ENCODE measurements around the gene FUT6.

FUT6 gene

DNA sequence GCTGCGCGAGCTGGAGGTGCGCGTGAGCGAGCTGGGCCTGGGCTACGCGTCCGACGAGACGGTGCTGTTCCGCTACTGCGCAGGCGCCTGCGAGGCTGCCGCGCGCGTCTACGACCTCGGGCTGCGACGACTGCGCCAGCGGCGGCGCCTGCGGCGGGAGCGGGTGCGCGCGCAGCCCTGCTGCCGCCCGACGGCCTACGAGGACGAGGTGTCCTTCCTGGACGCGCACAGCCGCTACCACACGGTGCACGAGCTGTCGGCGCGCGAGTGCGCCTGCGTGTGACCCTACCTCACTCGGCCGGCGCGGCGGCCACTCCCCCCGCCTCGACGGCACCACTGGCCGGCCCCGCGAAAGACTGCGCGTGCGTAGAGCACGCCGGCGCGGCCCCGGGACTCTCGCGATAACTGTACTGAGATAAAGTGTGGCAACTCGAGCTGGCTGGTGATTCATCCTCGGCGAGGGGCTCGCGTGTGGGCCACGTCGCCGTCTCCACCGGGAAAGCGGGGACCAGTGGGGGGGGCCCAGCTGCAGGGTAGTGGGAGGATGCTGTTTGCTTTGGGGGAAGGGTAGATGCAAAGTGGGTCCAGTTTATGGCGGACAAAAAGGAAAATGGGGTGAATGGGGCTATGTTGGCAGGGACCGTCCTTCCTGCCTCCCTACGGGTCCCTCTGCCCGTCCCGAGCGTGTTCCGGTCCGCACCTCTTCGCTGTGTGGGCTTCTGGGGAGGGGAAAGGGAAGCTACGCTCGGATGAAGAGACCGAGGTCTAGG, 11.4 kb downstream of the FUT6 start:
- peak; percentile 84 to 93 for DNase-seq (ENCODE audit: low read depth in 2 of 2)

DNA sequence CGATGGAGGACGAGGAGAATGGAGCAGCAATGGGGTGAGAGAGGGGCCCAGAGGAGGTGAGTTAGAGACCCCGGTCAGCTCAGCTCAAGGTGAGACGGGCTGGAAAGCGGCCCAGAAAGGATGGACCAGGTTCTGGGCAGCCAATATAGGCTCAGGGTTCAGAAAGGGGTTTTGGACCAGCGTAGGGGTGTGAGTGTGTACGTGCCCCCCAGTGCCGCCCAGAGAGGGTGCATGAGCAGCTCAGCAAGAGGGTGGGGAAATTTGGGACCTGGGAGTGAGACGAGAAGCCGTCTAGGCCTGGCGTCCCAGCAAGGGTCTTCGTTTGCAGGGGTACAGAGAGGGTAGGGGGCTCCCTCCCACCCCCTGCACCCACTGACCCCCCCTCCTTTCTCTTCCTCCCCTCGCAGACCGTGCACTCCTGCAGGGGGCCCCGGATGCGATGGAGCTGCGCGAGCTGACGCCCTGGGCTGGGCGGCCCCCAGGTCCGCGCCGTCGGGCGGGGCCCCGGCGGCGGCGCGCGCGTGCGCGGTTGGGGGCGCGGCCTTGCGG, 12.1 kb downstream of the FUT6 start:
- DNase-seq (ENCODE audit: low read depth in 2 of 2) = no peak

DNA sequence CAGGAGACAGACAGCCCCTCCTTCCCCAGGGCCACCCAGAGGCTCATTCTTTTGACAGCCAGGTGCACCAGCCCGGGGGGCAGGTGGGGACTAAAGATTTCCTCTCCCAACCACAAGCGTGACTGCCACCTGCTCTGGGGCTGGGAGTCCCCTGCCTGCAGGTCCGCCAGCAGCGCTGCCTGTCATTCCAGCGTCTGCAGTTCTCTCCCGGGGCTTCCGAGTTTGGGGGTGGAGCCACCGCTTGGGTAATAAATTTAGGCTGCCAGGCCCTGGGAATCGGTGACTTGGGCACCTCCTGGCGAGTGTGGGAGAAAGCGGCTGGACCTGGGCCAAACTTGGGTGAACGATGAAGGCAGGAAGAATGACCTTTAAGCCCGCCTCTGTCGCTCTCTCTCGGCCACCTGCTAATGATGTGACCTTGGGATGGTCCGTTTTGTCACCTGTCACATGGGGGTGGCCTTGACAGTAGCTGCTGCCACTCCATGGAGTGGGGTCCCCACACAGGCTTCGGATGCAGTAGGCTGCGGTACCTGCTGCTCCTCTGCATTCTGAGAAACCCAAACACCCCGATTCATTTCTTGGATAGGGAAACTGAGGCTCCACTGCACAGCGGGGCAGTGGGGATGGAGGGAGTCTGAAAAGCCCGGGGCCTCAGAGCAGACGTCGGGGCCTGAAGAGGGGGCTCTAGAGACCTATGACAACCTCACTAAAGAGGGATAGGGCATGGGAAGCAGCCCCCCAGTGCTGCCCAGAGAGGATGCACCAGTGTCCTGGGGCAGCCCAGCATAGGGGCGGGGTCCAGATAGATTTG, 12.8 kb downstream of the FUT6 start:
- no peak for DNase-seq (ENCODE audit: low read depth in 2 of 2)

DNA sequence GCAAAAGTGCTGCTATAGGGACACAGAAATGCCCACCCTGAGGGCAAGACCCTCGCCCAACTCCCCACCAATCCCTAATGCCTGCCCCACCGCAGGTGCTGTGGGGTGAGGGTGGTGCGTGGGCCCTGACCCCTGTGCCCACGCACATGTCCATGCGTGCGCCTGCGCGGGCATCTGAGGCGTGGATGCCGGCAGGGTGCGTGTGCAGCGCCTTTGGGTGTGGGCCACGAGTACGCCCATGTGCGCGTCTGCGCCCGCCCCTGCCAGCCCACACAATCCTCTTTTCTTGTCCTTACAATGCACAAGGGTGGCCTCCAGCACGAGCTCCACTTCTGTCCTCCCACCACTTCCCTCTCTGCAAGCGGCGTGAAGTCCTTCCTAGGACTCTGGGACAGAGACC, 14.3 kb downstream of the FUT6 start:
- DNase-seq (ENCODE audit: low read depth in 2 of 2) = no peak

GRCh38 chr19:5824751-5825150, 14.8 kb downstream of the FUT6 start:
- no peak for DNase-seq (ENCODE audit: low read depth in 2 of 2)

GRCh38 chr19:5823579-5824281, 15.8 kb downstream of the FUT6 start:
- DNase-seq (ENCODE audit: low read depth in 2 of 2) = no peak

- no peak for DNase-seq (ENCODE audit: low read depth in 2 of 2)
Observed at GRCh38 chr19:5822181-5822844, 17.2 kb downstream of the FUT6 start.

DNA sequence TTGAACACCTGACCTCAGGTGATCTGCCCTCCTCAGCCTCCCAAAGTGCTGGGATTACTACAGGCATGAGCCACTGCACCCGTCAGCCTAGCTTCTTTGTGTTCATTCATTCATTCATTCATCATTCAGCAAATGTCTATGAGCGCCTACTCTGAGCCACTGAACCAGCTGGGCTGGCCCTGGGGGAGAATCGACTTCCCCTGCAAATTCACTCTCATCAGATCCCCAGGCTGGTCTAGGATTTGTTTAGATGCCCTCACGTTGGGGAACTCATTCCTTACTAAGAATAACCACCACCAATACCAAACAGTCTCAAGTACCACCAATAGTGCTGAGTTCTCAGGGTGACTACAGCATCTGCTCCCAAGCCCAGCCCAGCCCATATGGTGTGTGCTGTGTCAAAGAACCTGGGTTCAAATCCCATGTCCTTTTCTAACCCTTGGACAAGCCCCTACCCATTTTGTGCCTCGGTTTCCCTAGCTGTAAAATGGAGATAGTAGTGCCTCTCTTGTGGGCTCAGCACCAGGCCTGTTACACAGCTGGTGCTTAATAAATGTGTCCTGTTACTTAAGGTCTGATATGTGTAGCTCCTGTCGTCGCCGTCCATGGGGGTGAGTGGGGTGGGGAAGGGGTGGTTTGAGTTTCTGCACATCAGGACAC, 17.9 kb downstream of the FUT6 start:
- no peak for DNase-seq (ENCODE audit: low read depth in 2 of 2)

DNA sequence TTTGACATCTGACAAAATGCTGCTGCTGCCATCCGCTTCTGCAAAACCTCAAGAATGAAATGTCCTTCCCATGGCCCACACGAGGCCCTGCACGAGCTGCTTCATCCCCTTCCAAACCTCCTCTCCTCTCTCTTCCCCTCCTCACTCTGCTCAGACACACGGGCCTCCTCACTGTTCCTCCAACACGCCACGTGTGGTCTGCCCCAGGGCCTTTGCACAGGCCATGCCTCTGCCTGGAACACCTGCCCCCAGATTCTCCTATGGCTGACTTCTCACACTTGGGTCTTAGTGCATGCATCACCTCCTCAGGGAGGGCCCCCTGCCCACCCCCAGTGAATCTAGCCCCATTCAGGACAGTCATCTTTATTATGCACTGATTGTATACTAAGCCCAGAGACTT, 18.7 kb downstream of the FUT6 start:
- no peak for DNase-seq (ENCODE audit: low read depth in 2 of 2)

- DNase-seq (ENCODE audit: low read depth in 2 of 2) = no peak
Observed at GRCh38 chr19:5818594-5818993, 20.9 kb downstream of the FUT6 start.

DNA sequence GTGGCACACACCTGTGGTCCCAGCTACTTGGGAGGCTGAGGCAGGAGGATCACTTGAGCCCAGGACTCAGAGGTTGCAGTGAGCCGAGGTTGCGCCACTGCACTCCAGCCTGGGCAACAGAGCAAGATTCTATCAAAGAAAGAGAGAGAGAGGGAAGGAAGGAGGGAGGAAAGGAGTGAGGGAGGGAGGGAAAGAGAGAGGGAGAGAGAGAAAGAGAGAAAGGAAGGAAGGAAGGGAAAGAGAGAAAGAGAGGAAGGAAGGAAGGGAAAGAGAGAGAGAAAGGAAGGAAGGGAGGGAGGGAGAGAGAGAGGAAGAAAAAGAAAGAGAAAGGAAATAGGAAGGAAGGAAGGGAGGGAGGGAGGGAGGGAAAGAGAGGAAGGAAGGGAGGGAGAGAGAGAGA, 22.3 kb downstream of the FUT6 start:
- no peak for DNase-seq (ENCODE audit: low read depth in 2 of 2)

DNA sequence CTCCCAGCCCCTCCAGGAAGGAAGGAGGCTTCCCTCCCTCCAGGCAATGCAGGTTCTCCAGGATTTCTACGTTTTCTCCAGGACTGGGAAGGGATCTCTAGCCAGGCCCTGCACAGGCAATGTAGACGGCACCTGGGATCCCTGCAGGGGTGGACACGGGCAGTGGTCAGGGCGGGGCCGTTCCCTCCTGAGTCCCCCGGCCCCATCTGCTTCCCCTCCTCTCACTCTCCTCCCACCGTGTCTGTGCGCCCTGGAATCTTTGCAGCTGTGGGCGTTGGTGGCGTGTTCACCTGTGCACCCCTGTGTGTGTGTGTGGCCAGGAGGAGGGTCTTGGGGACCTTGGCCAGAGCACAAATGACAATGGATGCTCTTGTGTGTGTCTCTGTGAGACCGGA, 24.7 kb downstream of the FUT6 start:
- DNase-seq (ENCODE audit: low read depth in 2 of 2) = no peak

DNA sequence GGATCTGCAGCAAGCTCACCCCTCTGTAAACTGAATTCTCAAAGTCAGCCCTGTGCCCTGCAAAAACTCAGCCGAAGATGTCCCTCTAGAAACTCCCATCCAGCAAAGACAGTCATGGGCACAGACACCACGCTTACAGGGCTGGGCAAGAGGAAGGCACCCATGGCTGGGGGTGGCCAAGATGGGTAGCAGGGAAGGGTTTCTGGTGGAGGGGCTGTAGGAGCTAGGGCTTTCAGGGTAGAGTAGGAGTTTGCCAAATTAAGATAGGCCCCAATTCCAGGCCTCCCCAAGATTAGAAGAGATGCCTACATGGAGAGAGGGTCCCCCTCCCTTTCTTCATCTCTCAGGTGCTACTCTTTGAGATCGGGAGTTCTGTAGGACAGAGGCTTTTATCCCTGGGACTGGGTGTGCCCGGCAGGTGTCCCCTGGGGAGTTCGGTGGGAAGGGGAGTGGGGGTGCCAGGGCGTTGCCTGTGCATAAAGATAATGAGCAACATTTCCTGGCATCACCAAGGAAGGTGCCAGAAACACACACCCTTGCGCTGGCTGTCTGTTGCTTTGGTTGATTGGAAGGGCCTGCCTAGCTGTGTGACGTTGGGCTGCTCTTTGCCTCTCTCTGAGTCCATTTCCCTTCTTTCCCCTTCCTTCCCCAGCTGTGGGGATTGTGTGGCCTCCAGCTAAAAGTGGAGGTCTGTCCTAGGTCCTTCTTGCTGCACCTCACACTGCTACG, 25.2 kb downstream of the FUT6 start:
- no peak for DNase-seq (ENCODE audit: low read depth in 2 of 2)

- no peak for DNase-seq (ENCODE audit: low read depth in 2 of 2)
Observed at GRCh38 chr19:5811117-5811516, 28.4 kb downstream of the FUT6 start.

GRCh38 chr19:5809469-5809868, 30.0 kb downstream of the FUT6 start:
- no peak for DNase-seq (ENCODE audit: low read depth in 2 of 2)

DNA sequence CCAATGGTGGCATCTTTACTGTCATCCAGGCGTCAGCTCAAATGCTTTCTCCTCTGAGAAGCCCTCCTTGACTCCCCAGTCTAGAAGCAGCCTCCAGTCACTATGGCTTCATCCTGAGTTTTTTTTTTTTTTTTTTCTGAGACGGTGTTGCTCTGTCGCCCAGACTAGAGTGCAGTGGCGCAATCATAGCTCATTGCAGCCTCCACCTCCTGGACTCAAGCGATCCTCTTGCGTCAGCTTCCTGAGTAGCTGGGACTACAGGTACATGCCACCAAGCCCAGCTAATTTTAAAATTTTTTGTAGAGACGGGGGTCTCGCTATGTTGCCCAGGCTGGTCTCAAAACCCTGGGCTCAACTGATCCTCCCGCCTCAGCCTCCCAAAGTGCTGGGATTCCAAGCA, 30.4 kb downstream of the FUT6 start:
- DNase-seq (ENCODE audit: low read depth in 2 of 2) = no peak

DNA sequence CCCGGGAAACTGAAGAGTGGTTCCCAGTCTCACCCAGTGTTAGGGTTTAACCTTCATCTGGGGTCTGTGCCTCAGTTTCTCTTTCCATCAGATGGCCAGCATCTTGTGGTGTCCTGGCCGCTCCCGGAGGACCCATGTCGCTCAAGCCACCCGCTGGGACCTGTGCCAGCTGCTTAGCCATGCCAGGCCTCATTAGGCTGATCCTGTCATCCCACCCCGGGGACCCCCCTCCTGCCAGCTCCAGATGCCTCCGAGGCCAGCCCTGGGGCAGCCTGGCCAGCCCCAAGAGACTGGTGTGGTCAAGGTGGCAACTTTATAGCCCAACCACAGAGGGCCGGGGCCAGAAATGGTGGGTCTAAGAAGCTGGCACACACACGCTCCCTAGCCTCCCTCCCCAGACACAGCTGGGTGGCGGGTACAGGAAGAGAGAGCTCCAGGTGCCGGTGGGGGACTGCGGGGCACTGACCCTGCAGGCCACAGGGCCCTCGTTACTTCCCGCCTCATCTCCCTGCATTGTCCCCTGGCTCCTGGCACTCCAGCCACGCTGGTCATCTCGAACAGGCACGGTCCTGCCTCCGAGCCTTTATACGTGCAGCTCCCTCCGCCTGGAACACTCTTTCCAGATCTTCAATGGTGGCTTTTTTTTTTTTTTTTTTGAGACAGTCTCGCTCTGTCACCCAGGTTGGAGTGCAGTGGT, 31.2 kb downstream of the FUT6 start:
- DNase-seq (ENCODE audit: low read depth in 2 of 2) = no peak

DNA sequence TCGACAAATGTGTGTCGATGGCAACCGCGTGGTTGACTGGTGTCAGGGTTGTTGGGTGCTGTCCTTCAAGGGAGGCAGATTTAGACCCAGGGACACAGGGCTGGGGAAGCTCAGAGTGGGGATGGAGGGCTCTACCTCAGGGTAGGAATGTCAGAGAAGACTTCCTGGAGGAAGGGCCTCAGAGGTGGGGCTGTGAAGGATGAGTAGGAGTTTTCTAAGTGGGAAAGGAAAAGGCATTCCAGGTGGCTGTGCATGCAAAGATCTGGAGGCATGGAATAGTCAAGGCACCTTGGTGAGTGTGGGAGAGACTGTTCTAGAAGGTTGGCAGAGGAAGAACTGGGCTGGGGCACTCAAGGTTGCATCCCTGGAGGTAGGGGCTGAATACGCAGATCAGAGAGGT, 32.6 kb downstream of the FUT6 start:
- DNase-seq (ENCODE audit: low read depth in 2 of 2) = no peak

DNA sequence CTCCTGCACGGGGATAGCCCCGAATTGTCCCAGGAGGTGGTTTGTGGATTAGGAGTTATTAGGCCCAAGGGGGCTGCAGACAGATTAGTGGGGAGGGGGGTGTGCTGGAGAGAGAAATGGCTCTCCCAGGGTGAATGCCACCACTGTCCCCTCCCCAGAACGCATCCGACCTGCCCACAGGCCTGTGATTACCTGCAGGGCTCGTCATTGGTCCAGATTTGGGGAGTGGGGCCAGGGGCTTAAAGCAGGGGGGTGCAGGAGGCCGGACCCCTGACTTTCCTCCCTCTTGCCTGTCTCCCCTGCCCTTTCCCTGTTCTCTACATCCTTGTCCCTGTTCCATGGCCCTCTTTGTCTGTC, 33.4 kb downstream of the FUT6 start:
- no peak for DNase-seq (ENCODE audit: low read depth in 2 of 2)
